Embryonic facial prominence (tissue), 1 donor: ENCODE results near the gene TEF.

ENCODE experiments used
- DNase-seq: peaks from one replicate; pipeline ENCODE4 v3.0.0-alpha.2; 2016; ENCODE audit errors: extremely low spot score

TEF gene

DNA sequence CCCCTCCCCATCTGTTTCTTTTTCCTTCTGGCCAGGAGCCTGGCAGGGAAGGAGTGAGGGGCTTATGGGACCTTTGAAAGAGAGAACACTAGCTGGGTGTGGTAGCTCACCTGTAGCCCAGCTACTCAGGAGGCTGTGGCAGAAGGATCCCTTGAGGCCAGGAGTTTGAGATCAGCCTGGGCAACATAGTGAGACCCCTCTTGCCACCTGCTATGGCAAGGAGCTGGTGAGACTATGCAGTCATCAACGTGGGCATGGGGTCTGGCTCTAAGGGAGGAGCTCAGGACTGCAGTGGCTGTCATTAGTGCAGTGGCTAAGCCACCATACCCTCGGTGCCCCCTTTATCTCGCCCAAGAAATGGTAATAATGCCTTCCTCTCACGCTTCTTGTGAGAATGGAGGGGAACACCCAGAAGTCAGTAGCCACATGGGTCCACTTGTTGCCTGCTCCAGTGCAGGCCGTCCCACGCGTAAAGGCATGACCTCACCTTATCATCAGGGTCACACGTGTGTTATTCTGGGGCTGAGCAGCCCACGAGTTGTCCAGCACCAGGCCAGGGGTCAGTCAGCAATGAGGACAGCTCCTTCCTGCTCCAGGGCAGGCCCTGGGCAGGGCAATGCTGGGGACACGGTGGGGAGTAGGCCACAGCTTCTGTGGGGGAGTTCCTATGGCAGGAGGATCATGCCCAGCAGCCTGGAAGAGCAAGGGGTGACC lies 27.7 kb upstream of the TEF start:
- DNase-seq = no peak

- DNase-seq = no peak
Observed at GRCh38 chr22:41354979-41355378, 26.8 kb upstream of the TEF start.

GRCh38 chr22:41355895-41356294 lies 25.8 kb upstream of the TEF start:
- no peak for DNase-seq

GRCh38 chr22:41356430-41357028 lies 25.2 kb upstream of the TEF start:
- DNase-seq = no peak

- no peak for DNase-seq
Observed at GRCh38 chr22:41357191-41357590, 24.6 kb upstream of the TEF start.

- DNase-seq = no peak
Observed at GRCh38 chr22:41358927-41359326, 22.8 kb upstream of the TEF start.

GRCh38 chr22:41359376-41359775 lies 22.4 kb upstream of the TEF start:
- no peak for DNase-seq

DNA sequence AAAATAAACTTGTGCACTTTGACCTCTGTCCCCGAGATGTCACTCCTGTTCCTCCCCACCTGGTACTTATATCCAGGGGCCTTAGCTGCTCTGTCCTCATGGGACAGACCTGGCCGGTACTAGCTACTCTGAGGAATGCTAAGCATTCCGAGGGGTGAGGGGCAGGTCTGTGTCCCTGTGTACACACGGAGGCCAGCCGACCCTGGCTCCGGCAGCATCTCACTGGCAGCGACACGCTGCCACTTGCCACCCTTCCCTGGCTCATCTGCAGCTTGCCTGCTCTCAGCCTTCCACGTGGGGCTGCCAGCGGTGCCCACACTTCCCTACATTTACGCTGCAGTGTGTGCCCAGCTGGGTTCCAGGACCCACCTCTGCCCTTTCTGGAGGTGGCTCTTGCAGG lies 21.6 kb upstream of the TEF start:
- DNase-seq = no peak

GRCh38 chr22:41361716-41362310 lies 19.9 kb upstream of the TEF start:
- no peak for DNase-seq

DNA sequence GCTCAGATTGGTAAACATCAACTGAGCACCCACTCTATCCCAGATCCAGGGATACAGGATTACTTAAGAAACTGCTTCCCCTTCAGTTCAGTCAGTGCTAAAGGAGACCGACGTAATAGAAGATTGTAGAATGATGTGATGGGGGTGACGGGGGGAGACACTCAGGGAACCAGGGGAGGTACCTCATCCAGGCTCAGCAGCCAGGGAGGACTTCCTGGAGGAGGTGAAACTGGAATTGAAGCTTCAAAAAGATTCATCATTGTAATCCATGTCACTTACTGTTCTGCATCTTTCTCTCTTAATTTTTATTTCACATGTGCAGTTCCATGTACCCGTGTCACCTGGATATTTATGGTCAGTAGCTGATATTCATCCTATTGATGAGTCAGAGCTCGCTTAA lies 19.1 kb upstream of the TEF start:
- no peak for DNase-seq

DNA sequence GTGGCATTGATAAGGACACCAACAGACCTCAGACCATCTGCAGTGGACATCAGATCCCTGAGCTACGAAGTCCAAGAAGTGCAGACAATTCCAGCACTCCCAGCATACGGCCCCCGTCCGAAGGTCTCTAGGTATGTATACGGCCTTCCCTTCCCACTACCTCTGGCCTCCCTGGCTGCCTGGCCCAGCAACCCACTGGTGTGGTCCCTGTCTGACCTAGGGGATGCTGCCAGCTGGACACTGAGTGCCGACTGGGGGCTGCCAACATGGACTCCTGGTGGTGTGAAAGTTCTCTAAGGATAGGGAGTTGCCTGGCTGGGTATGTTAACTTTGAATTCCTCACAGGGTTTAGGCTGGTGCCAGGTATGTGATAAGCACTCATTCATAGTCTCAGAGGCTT lies 17.5 kb upstream of the TEF start:
- no peak for DNase-seq

- no peak for DNase-seq
Observed at GRCh38 chr22:41364955-41365354, 16.8 kb upstream of the TEF start.

DNA sequence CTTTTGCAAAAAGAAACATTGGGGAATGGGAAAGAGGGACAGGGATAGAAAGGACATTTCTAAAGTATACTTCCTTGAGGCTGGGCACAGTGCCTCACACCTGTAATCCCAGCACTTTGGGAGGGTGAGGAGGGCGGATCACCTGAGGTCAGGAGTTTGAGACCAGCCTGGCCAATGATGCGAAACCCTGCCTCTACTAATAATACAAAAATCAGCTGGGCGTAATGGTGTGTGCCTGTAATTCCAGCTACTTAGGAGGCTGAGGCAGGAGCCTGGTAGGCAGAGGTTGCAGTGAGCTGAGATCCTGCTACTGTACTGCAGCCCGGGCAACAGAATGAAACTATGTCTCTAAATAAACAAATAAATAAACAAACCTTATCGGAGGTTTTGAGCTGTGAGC lies 16.3 kb upstream of the TEF start:
- DNase-seq = no peak

DNA sequence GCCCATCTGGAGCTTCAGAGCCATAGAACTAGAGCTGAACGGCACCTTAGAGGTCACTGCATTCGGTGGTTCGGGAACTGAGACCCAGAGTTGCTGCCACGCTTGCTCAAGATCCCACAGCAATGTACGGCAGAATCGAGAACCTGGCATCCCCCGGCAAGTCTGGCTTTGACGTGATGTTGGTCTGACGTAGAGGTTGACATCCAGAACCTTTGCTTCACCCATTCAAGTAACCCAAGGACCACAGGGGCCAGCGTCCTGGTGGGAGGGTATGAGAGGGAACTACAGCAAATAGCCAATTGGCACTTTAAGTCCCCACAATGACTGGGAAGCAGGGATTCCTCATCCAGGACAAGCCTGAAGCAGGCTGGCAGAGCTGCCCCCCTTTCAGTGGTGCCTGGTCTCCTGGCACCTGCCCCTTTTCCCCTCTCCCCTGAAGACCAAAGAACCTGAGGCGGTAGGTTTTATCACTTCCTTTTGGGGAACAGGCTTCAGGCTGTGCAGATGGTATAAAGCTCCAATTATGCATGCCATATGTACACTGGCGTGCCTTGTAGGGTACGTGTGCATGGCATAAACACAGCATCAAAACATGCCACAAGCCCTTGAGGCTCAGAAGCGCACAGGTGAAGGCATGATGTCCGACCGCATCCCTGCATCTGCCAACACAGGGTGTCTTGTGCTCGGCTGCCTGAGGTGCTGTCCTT lies 15.3 kb upstream of the TEF start:
- no peak for DNase-seq

DNA sequence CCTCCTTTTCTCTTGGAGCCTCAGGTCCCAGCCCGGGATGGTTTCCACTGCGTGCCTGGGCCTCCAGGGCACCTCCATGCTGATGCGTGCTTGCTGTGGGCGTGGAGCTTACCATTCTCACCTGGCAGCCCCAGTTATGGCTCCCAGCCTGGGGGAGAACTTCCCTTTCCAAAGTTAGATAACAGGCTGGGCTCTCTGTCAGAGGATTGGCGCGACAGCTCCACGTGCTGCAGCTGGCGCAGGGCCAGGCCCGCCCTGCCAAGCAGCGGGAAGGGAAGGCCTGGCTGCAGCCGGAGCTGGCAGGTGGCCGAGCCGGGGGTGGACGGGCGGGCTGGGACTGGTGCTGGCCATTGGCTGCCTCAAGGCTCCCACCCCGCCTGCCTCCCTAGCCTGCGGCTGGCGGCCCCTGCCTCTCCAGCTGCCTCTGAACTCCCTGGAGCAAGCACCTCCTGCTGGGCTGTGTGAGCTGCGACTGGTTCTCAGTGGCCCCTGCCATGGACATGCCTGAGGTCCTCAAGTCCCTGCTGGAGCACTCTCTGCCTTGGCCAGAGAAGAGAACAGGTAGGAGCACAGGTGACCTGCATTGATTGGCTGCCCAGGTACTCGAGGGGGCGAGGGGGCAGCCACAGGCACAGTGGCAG lies 14.6 kb upstream of the TEF start:
- DNase-seq = peak; percentile 73

GRCh38 chr22:41367680-41368542 lies 13.8 kb upstream of the TEF start:
- DNase-seq = no peak

GRCh38 chr22:41368543-41369423 lies 13.0 kb upstream of the TEF start:
- no peak for DNase-seq

GRCh38 chr22:41369424-41369745 lies 12.4 kb upstream of the TEF start:
- DNase-seq = no peak

DNA sequence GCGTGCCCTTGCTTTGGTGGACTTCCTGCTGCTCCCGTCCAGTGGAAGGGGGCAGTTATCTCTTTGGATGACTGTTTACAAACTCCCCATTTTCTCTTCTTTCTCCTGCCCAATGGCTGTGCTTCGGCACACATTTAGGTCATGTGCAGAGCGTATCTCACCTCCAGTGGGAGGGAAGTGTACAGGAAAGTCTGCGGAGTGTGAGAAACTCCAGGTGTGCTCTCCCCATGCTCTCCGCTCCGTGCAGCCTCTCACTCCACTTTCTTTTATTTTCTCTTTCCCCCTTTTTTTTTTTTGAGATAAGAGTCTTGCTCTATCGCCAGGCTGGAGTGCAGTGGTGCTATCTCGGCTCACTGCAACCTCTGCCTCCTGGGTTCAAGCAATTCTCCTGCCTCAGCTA lies 11.9 kb upstream of the TEF start:
- DNase-seq = no peak

- DNase-seq = no peak
Observed at GRCh38 chr22:41377846-41378245, 3.9 kb upstream of the TEF start.

GRCh38 chr22:41380993-41381328 lies 781 bp upstream of the TEF start:
- DNase-seq = no peak
